Liver (tissue), 9 donors: Measurements from ENCODE around the gene TTC3. TPM values are rescaled to one million over a fixed set of nuclear protein-coding genes. Genes with fewer than 3 reads are reported as not detected.

ENCODE experiments used
- DNase-seq: peaks from one replicate; pipeline ENCODE4 v3.0.0-alpha.2; 2017; ENCODE audit warnings: low spot score
- H3K27ac ChIP-seq, 2 donors: one replicate each; pipeline ENCODE4 v1.7.0; 2013; ENCODE audit warnings: inconsistent platforms in 2 of 2, low read length in 2 of 2, control low read depth in 1 of 2, low read depth in 1 of 2, mild to moderate bottlenecking in 1 of 2
- H3K27me3 ChIP-seq, 4 donors: one replicate each; pipeline versions ENCODE4 v1.6.1 to v1.7.0; 2013; ENCODE audit warnings: low read length in 3 of 4, inconsistent platforms in 1 of 4, mild to moderate bottlenecking in 1 of 4, moderate library complexity in 1 of 4; ENCODE audit not compliant: control insufficient read depth in 4 of 4, insufficient read depth in 4 of 4
- H3K36me3 ChIP-seq, 4 donors: one replicate each; pipeline versions ENCODE4 v1.6.1 to v1.7.0; 2013; ENCODE audit warnings: low read length in 3 of 4, mild to moderate bottlenecking in 3 of 4, low read depth in 1 of 4, moderate library complexity in 1 of 4; ENCODE audit not compliant: control insufficient read depth in 4 of 4, insufficient read depth in 3 of 4
- H3K4me1 ChIP-seq, 4 donors: one replicate each; pipeline versions ENCODE4 v1.6.1 to v1.7.0; 2013; ENCODE audit warnings: low read length in 3 of 4, mild to moderate bottlenecking in 3 of 4, moderate library complexity in 1 of 4; ENCODE audit not compliant: control insufficient read depth in 4 of 4, insufficient read depth in 4 of 4
- H3K4me3 ChIP-seq, 3 donors: one replicate each; pipeline versions ENCODE4 v1.6.1 to v1.7.0; 2013; ENCODE audit warnings: low read length in 3 of 3, control low read depth in 1 of 3, low read depth in 1 of 3, mild to moderate bottlenecking in 1 of 3
- H3K9ac ChIP-seq, 2 donors: one replicate each; pipeline ENCODE4 v1.7.0; 2013; ENCODE audit warnings: low read length in 2 of 2, mild to moderate bottlenecking in 2 of 2, moderate library complexity in 2 of 2, control low read depth in 1 of 2, low read depth in 1 of 2
- H3K9me3 ChIP-seq, 4 donors: one replicate each; pipeline versions ENCODE4 v1.6.1 to v1.7.0; 2013; ENCODE audit warnings: low read length in 3 of 4; ENCODE audit not compliant: control insufficient read depth in 4 of 4
- EGR1 ChIP-seq, 2 donors: IDR thresholded peaks; 2 replicates each; pipeline ENCODE4 v1.6.1; 2016 to 2018; ENCODE audit warnings: antibody characterized with exemption in 2 of 2, low read depth in 2 of 2
- FOXA1 ChIP-seq: IDR thresholded peaks from 2 replicates; pipeline ENCODE4 v1.6.1; 2016; ENCODE audit warnings: antibody characterized with exemption
- FOXA2 ChIP-seq: IDR thresholded peaks from 2 replicates; pipeline ENCODE4 v1.6.1; 2016; ENCODE audit warnings: antibody characterized with exemption
- GABPA ChIP-seq, 2 donors: IDR thresholded peaks in 1 of 2; conservative IDR thresholded peaks in 1 of 2; 2 replicates each; pipeline ENCODE4 v1.6.1; 2016; ENCODE audit warnings: antibody characterized with exemption in 2 of 2, mild to moderate bottlenecking in 1 of 2, moderate library complexity in 1 of 2
- HNF4A ChIP-seq, 2 donors: conservative IDR thresholded peaks; 2 replicates each; pipeline ENCODE4 v1.6.1; 2016; ENCODE audit warnings: antibody characterized with exemption in 2 of 2, mild to moderate bottlenecking in 2 of 2
- HNF4G ChIP-seq: IDR thresholded peaks from 2 replicates; pipeline ENCODE4 v1.6.1; 2016; ENCODE audit warnings: antibody characterized with exemption
- JUND ChIP-seq, 2 donors: IDR thresholded peaks; 2 replicates each; pipeline ENCODE4 v1.6.1; 2016; ENCODE audit warnings: antibody characterized with exemption in 2 of 2
- NR2F2 ChIP-seq: IDR thresholded peaks from 2 replicates; pipeline ENCODE4 v1.6.1; 2016; ENCODE audit warnings: antibody characterized with exemption
- RAD21 ChIP-seq, 2 donors: IDR thresholded peaks; 2 replicates each; pipeline ENCODE4 v1.6.1; 2016; ENCODE audit warnings: antibody characterized with exemption in 2 of 2, mild to moderate bottlenecking in 2 of 2
- RXRA ChIP-seq, 2 donors: IDR thresholded peaks; 2 replicates each; pipeline ENCODE4 v1.6.1; 2017 to 2018; ENCODE audit warnings: antibody characterized with exemption in 2 of 2, mild to moderate bottlenecking in 1 of 2
- SP1 ChIP-seq: IDR thresholded peaks from 2 replicates; pipeline ENCODE4 v1.6.1; 2018; ENCODE audit warnings: antibody characterized with exemption, mild to moderate bottlenecking
- TAF1 ChIP-seq: conservative IDR thresholded peaks from 2 replicates; pipeline ENCODE4 v1.6.1; 2016; ENCODE audit warnings: antibody characterized with exemption, mild to moderate bottlenecking
- YY1 ChIP-seq: IDR thresholded peaks from 2 replicates; pipeline ENCODE4 v1.6.1; 2016; ENCODE audit warnings: antibody characterized with exemption, mild to moderate bottlenecking
- WGBS: extraction: QIAGEN DNeasy Blood & Tissue Kit; methylation state at CpG from one replicate; pipeline ENCODE4 v1.1.7; 2013; 5-methylcytosine and 5-hydroxymethylcytosine counted together
- polyA plus RNA-seq, 2 donors: library from polyadenylated mRNA; stranded (reverse) in 1 of 2; unstranded in 1 of 2; fragments of 200-250 nt in 1 of 2; fragments of >200 nt in 1 of 2; fragmentation: Nextera tagmentation in 1 of 2; extraction: Ambion mirVana in 1 of 2; gene quantifications; one replicate each; pipeline versions ENCODE4 v1.2.1 to v1.2.3, GENCODE V29; 2013 to 2015
- total RNA-seq, 2 donors: library from RNA; depleted of rRNA; stranded (reverse); fragments of >200 nt; gene quantifications; one replicate each; pipeline ENCODE4 v1.2.3, GENCODE V29; 2014
- TF ChIP-seq, protein P1 (sequence below): IDR thresholded peaks from 2 replicates; pipeline ENCODE4 v1.6.1; 2016; ENCODE audit warnings: antibody characterized with exemption, mild to moderate bottlenecking
- TF ChIP-seq, protein P2 (sequence below): IDR thresholded peaks from 2 replicates; pipeline ENCODE4 v1.6.1; 2016; ENCODE audit warnings: antibody characterized with exemption
- TF ChIP-seq, protein P3 (sequence below): IDR thresholded peaks from 2 replicates; pipeline ENCODE4 v1.6.1; 2016; ENCODE audit warnings: antibody characterized with exemption
- TF ChIP-seq, protein P4 (sequence below): IDR thresholded peaks from 2 replicates; pipeline ENCODE4 v1.6.1; 2016; ENCODE audit warnings: antibody characterized with exemption
- TF ChIP-seq, protein P5 (sequence below): fragments of 150-350 bp; IDR thresholded peaks from 2 replicates; pipeline ENCODE4 v1.5.1; 2017; ENCODE audit warnings: improper control_type of control experiment, low read depth, low read length; ENCODE audit not compliant: missing input control
- donor health status: healthy.
- donor health status: healthy.
- donor health status: healthy.
- donor health status: healthy.
- donor health status: healthy.

Gene TTC3
- total and polyA plus RNA-seq, 4 donors, result 27.2 to 96.1 (median 57.2) TPM

DNA sequence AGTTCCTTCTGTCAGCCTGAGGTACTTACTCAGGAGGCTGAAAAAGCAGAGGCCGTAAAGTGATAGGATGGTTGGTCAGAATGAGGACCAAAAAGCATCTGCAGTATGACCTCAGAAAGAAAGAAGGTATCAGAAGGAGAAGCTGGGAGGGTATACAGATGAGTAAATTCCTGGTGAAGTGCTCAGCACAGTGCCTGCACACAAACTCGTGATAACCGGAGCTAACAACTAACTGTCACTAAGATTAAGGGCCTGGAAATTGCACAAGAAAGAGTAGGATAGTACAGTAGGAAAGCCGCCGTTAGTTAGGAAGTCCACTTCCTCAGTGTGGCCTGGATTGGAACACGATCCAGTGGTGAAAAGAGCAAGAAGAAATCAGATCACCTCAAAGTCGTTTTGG, 131.5 kb downstream of the TTC3 start:
- Histone ChIP-seq H3K9ac (no peak overlapping the region), H3K4me1 (peaks cover 0 to 5% (median 1%) of the 10 kb centered on the region in 4 donors), H3K4me3 (no peak overlapping the region), H3K27me3 (no peaks in the 10 kb centered on the region), H3K9me3 (no peaks in the 10 kb centered on the region), H3K36me3 (peaks cover 3 to 34% (median 17%) of the 10 kb centered on the region in 4 donors), H3K27ac (no peak overlapping the region)
- 83% methylated on average over 7 of the region's 7 CpGs for WGBS
- TF ChIP-seq YY1 (no peak), RAD21 (IDR thresholded peaks at IDR 0.05) (no peak), FOXA2 (no peak), GABPA (IDR thresholded peaks at IDR 0.05 in 1 of 2, conservative IDR thresholded peaks at IDR 0.05 in 1 of 2) (no peak), HNF4A (conservative IDR thresholded peaks at IDR 0.05) (no peak), JUND (IDR thresholded peaks at IDR 0.05) (no peak), NR2F2 (no peak), EGR1 (IDR thresholded peaks at IDR 0.05; ENCODE audit: low read depth in 2 of 2) (no peak), FOXA1 (no peak), RXRA (IDR thresholded peaks at IDR 0.05) (no peak), HNF4G (no peak), TAF1 (no peak), SP1 (no peak)
- TF ChIP-seq, protein P1, sequence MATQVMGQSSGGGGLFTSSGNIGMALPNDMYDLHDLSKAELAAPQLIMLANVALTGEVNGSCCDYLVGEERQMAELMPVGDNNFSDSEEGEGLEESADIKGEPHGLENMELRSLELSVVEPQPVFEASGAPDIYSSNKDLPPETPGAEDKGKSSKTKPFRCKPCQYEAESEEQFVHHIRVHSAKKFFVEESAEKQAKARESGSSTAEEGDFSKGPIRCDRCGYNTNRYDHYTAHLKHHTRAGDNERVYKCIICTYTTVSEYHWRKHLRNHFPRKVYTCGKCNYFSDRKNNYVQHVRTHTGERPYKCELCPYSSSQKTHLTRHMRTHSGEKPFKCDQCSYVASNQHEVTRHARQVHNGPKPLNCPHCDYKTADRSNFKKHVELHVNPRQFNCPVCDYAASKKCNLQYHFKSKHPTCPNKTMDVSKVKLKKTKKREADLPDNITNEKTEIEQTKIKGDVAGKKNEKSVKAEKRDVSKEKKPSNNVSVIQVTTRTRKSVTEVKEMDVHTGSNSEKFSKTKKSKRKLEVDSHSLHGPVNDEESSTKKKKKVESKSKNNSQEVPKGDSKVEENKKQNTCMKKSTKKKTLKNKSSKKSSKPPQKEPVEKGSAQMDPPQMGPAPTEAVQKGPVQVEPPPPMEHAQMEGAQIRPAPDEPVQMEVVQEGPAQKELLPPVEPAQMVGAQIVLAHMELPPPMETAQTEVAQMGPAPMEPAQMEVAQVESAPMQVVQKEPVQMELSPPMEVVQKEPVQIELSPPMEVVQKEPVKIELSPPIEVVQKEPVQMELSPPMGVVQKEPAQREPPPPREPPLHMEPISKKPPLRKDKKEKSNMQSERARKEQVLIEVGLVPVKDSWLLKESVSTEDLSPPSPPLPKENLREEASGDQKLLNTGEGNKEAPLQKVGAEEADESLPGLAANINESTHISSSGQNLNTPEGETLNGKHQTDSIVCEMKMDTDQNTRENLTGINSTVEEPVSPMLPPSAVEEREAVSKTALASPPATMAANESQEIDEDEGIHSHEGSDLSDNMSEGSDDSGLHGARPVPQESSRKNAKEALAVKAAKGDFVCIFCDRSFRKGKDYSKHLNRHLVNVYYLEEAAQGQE, result no peak
- TF ChIP-seq, protein P2, sequence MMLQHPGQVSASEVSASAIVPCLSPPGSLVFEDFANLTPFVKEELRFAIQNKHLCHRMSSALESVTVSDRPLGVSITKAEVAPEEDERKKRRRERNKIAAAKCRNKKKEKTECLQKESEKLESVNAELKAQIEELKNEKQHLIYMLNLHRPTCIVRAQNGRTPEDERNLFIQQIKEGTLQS, result no peak
- TF ChIP-seq, protein P3, sequence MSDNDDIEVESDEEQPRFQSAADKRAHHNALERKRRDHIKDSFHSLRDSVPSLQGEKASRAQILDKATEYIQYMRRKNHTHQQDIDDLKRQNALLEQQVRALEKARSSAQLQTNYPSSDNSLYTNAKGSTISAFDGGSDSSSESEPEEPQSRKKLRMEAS, result no peak
- TF ChIP-seq, protein P4, sequence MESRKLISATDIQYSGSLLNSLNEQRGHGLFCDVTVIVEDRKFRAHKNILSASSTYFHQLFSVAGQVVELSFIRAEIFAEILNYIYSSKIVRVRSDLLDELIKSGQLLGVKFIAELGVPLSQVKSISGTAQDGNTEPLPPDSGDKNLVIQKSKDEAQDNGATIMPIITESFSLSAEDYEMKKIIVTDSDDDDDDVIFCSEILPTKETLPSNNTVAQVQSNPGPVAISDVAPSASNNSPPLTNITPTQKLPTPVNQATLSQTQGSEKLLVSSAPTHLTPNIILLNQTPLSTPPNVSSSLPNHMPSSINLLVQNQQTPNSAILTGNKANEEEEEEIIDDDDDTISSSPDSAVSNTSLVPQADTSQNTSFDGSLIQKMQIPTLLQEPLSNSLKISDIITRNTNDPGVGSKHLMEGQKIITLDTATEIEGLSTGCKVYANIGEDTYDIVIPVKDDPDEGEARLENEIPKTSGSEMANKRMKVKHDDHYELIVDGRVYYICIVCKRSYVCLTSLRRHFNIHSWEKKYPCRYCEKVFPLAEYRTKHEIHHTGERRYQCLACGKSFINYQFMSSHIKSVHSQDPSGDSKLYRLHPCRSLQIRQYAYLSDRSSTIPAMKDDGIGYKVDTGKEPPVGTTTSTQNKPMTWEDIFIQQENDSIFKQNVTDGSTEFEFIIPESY, result no peak
- TF ChIP-seq, protein P5, sequence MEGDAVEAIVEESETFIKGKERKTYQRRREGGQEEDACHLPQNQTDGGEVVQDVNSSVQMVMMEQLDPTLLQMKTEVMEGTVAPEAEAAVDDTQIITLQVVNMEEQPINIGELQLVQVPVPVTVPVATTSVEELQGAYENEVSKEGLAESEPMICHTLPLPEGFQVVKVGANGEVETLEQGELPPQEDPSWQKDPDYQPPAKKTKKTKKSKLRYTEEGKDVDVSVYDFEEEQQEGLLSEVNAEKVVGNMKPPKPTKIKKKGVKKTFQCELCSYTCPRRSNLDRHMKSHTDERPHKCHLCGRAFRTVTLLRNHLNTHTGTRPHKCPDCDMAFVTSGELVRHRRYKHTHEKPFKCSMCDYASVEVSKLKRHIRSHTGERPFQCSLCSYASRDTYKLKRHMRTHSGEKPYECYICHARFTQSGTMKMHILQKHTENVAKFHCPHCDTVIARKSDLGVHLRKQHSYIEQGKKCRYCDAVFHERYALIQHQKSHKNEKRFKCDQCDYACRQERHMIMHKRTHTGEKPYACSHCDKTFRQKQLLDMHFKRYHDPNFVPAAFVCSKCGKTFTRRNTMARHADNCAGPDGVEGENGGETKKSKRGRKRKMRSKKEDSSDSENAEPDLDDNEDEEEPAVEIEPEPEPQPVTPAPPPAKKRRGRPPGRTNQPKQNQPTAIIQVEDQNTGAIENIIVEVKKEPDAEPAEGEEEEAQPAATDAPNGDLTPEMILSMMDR, result no peak
- DNase-seq, result no peak
